Epithelial cell of esophagus (primary cell): ENCODE measurements around the gene SUGCT.

ENCODE experiments used
- DNase-seq: peaks from one replicate; pipeline ENCODE4 v3.0.0; 2010; ENCODE audit warnings: low read depth
- H3K4me3 ChIP-seq: 2 replicates; pipeline ENCODE4 v1.5.1; 2011; ENCODE audit warnings: mild to moderate bottlenecking, low read length, control low read depth
- CTCF ChIP-seq: IDR thresholded peaks from 2 replicates; pipeline ENCODE4 v1.5.1; 2011; ENCODE audit warnings: low read depth, mild to moderate bottlenecking, low read length, control low read depth, inconsistent platforms; ENCODE audit not compliant: insufficient read depth; ENCODE audit errors: missing control alignments

SUGCT gene

GRCh38 chr7:40542982-40543741 lies 408.4 kb downstream of the SUGCT start:
- no peak overlapping the region for H3K4me3 ChIP-seq
- no peak for DNase-seq
- no peak for TF ChIP-seq CTCF

- TF ChIP-seq CTCF = no peak
- no peak overlapping the region for H3K4me3 ChIP-seq
- no peak for DNase-seq
These were observed 409.5 kb downstream of the SUGCT start for GRCh38 chr7:40544221-40544723.

GRCh38 chr7:40544871-40545303 lies 410.1 kb downstream of the SUGCT start:
- TF ChIP-seq CTCF = no peak
- no peak overlapping the region for H3K4me3 ChIP-seq
- DNase-seq = no peak

GRCh38 chr7:40545739-40546138 lies 410.9 kb downstream of the SUGCT start:
- no peak for TF ChIP-seq CTCF
- no peak for DNase-seq
- no peak overlapping the region for H3K4me3 ChIP-seq

- TF ChIP-seq CTCF = no peak
- peak; percentile 73 for DNase-seq
- no peak overlapping the region for H3K4me3 ChIP-seq
These were observed 412.1 kb downstream of the SUGCT start for GRCh38 chr7:40546616-40547501.

- H3K4me3 ChIP-seq = no peak overlapping the region
- TF ChIP-seq CTCF = no peak
- DNase-seq = no peak
These were observed 414.7 kb downstream of the SUGCT start for GRCh38 chr7:40549372-40550039.
